DOHH2 (cell line): Measurements from ENCODE around the gene AMOT.

Source experiments
- H3F3A ChIP-seq: fragments of 200-600 bp; sonication (generic), shearing (Covaris generic); 2 replicates; pipeline ENCODE4 v1.6.0; 2016; ENCODE audit warnings: antibody characterized with exemption, mild to moderate bottlenecking; ENCODE audit not compliant: control insufficient read depth, insufficient read depth
- H3K27ac ChIP-seq: fragments of 200-600 bp; sonication (generic); 2 replicates; pipeline ENCODE4 v1.5.1; 2014; ENCODE audit warnings: low read depth, mild to moderate bottlenecking, low read length, moderate library complexity
- H3K27me3 ChIP-seq: fragments of 200-600 bp; sonication (generic); 2 replicates; pipeline ENCODE4 v1.6.1; 2014; ENCODE audit warnings: mild to moderate bottlenecking, low read length, mixed read lengths; ENCODE audit not compliant: control insufficient read depth
- H3K36me3 ChIP-seq: fragments of 200-600 bp; sonication (generic); 2 replicates; pipeline ENCODE4 v1.6.1; 2014; ENCODE audit warnings: mild to moderate bottlenecking, low read length, moderate library complexity, mixed read lengths; ENCODE audit not compliant: control insufficient read depth
- H3K4me1 ChIP-seq: fragments of 200-600 bp; sonication (generic); 2 replicates; pipeline ENCODE4 v1.6.1; 2014; ENCODE audit warnings: mild to moderate bottlenecking, low read length, mixed read lengths; ENCODE audit not compliant: control insufficient read depth
- H3K4me2 ChIP-seq: fragments of 200-600 bp; sonication (generic); 2 replicates; pipeline ENCODE4 v1.6.0; 2014; ENCODE audit warnings: mild to moderate bottlenecking, low read length, moderate library complexity
- H3K4me3 ChIP-seq: fragments of 200-600 bp; sonication (generic); 2 replicates; pipeline ENCODE4 v1.5.1; 2014; ENCODE audit warnings: mild to moderate bottlenecking, low read length, mixed read lengths
- H3K79me2 ChIP-seq: fragments of 200-600 bp; sonication (generic); 2 replicates; pipeline ENCODE4 v1.6.1; 2014; ENCODE audit warnings: mild to moderate bottlenecking, low read length, mixed read lengths; ENCODE audit not compliant: control insufficient read depth
- H3K9me2 ChIP-seq: fragments of 200-600 bp; sonication (generic); replicated peaks from 2 replicates; pipeline ENCODE4 v1.6.1; 2014; ENCODE audit warnings: mild to moderate bottlenecking, low read length, mixed read lengths; ENCODE audit not compliant: control insufficient read depth
- H3K9me3 ChIP-seq: fragments of 200-600 bp; sonication (generic); 2 replicates; pipeline ENCODE4 v1.6.1; 2014; ENCODE audit warnings: antibody characterized with exemption, low read length, mixed read lengths; ENCODE audit not compliant: control insufficient read depth, insufficient read depth
- H4K20me1 ChIP-seq: fragments of 200-600 bp; sonication (generic); 2 replicates; pipeline ENCODE4 v1.6.0; 2014; ENCODE audit warnings: low read depth, mild to moderate bottlenecking, antibody characterized with exemption, low read length, moderate library complexity; ENCODE audit not compliant: control insufficient read depth, insufficient read depth
- CTCF ChIP-seq: fragments of 200-600 bp; sonication (generic); IDR thresholded peaks from one replicate; pipeline ENCODE4 v1.5.1; 2014; ENCODE audit warnings: antibody characterized with exemption, mild to moderate bottlenecking, low read depth, low read length; ENCODE audit not compliant: poor library complexity, severe bottlenecking
- EZH2phosphoT487 ChIP-seq: fragments of 200-600 bp; sonication (generic); IDR thresholded peaks from 2 replicates; pipeline ENCODE4 v1.6.1; 2017; ENCODE audit warnings: borderline replicate concordance, mild to moderate bottlenecking, antibody characterized with exemption, low read length, moderate library complexity, mixed read lengths

AMOT gene

DNA sequence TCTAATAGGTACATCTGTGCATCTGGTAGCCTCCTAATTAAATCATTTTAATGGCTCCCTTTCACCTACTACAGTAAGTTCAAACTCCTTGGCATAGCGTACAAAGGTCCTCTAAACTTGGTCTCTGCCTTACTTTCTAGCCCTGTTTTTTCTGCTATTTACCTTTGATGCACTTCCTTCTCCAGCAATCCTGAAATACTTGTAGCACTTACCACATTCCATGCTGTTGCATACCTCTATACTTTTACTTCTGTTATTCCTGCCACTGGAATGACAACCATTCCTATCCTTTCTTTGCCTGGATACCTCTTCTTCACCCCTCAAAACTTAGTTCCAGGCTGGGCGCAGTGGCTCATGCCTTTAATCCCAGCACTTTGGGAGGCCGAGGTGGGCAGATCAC, 104.3 kb downstream of the AMOT start:
- TF ChIP-seq CTCF (no peak), EZH2phosphoT487 (no peak)

GRCh38 chrX:112735147-112735546, 105.5 kb downstream of the AMOT start:
- Histone ChIP-seq H3K27me3 (no peaks in the 10 kb centered on the region), H3K79me2 (no peaks in the 10 kb centered on the region), H3K4me2 (no peak overlapping the region), H3K27ac (no peak overlapping the region), H3K4me1 (no peaks in the 10 kb centered on the region), H3F3A (no peaks in the 10 kb centered on the region), H3K36me3 (no peaks in the 10 kb centered on the region), H4K20me1 (no peaks in the 10 kb centered on the region), H3K9me2 (no peaks in the 10 kb centered on the region), H3K9me3 (no peaks in the 10 kb centered on the region), H3K4me3 (no peak overlapping the region)
- no peak for TF ChIP-seq CTCF
- TF ChIP-seq EZH2phosphoT487, result no peak

More for the DNA sequence above, 104.3 kb downstream of the AMOT start:
- H4K20me1 ChIP-seq, result no peaks in the 10 kb centered on the region
- H3K79me2 ChIP-seq, result no peaks in the 10 kb centered on the region
- H3K27me3 ChIP-seq, result no peaks in the 10 kb centered on the region
- no peak overlapping the region for H3K4me2 ChIP-seq
- no peaks in the 10 kb centered on the region for H3K9me3 ChIP-seq
- H3K27ac ChIP-seq, result no peak overlapping the region
- H3K9me2 ChIP-seq, result no peaks in the 10 kb centered on the region
- no peaks in the 10 kb centered on the region for H3F3A ChIP-seq
- no peaks in the 10 kb centered on the region for H3K36me3 ChIP-seq
- H3K4me3 ChIP-seq, result no peak overlapping the region
- H3K4me1 ChIP-seq, result no peaks in the 10 kb centered on the region

GRCh38 chrX:112734290-112734689, 106.3 kb downstream of the AMOT start:
- Histone ChIP-seq H3K4me1 (no peaks in the 10 kb centered on the region), H3F3A (no peaks in the 10 kb centered on the region), H3K4me3 (no peak overlapping the region), H3K9me3 (no peaks in the 10 kb centered on the region), H3K4me2 (0 out of 2 replicates have a peak overlapping the region, but pooled peaks have one; percentile 26), H3K27ac (no peak overlapping the region), H3K79me2 (no peaks in the 10 kb centered on the region), H4K20me1 (no peaks in the 10 kb centered on the region), H3K36me3 (no peaks in the 10 kb centered on the region), H3K9me2 (no peaks in the 10 kb centered on the region), H3K27me3 (no peaks in the 10 kb centered on the region)
- TF ChIP-seq EZH2phosphoT487, result no peak
- no peak for TF ChIP-seq CTCF

DNA sequence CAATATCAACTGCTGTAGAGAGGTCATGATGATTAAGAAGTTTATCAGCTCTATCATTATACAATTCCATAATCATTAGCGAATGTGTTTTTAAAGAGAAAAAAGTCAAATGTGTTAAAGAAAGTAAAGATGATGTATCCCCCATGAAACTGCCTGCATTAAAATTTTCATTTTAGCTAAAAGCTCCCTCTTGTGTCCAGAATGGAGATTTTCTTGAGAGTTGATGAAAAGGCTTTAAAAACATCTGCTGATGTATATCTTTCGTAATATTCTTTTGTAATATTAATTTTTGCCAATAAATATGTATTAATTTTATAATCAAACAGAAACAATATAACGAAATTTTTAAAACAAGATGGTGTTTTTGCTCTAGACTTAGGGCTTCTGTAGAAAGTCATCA, 108.8 kb downstream of the AMOT start:
- no peaks in the 10 kb centered on the region for H3K9me3 ChIP-seq
- no peak overlapping the region for H3K27ac ChIP-seq
- H3K4me1 ChIP-seq, result no peaks in the 10 kb centered on the region
- TF ChIP-seq CTCF (peak; percentile 17), EZH2phosphoT487 (no peak)
- H3K4me3 ChIP-seq, result no peak overlapping the region
- no peaks in the 10 kb centered on the region for H3K9me2 ChIP-seq
- no peaks in the 10 kb centered on the region for H3K27me3 ChIP-seq
- H3F3A ChIP-seq, result no peaks in the 10 kb centered on the region
- H4K20me1 ChIP-seq, result no peaks in the 10 kb centered on the region
- no peaks in the 10 kb centered on the region for H3K36me3 ChIP-seq
- H3K79me2 ChIP-seq, result no peaks in the 10 kb centered on the region
- no peak overlapping the region for H3K4me2 ChIP-seq
